Hematopoietic multipotent progenitor cell (in vitro differentiated cells): ENCODE results near the gene SLC25A44. TPM values are rescaled to one million over a fixed set of nuclear protein-coding genes. Genes with fewer than 3 reads are reported as not detected.
"Not testable (repeated sequence)": the region's sequence is repeated elsewhere in the genome, so short reads cannot be mapped to it uniquely, and the experiment has no call there.

Source experiments
- DNase-seq, 3 donors: peaks; one replicate each; pipeline ENCODE4 v3.0.0-alpha.2; 2011 to 2015; ENCODE audit warnings: low read depth in 2 of 3, low spot score in 2 of 3
- total RNA-seq: library from RNA; depleted of rRNA; stranded (reverse); fragments of >200 nt; gene quantifications from one replicate; pipeline ENCODE4 v1.2.3, GENCODE V29; 2012

SLC25A44 gene
- total RNA-seq, 1 donor, result 13.2 TPM

DNA sequence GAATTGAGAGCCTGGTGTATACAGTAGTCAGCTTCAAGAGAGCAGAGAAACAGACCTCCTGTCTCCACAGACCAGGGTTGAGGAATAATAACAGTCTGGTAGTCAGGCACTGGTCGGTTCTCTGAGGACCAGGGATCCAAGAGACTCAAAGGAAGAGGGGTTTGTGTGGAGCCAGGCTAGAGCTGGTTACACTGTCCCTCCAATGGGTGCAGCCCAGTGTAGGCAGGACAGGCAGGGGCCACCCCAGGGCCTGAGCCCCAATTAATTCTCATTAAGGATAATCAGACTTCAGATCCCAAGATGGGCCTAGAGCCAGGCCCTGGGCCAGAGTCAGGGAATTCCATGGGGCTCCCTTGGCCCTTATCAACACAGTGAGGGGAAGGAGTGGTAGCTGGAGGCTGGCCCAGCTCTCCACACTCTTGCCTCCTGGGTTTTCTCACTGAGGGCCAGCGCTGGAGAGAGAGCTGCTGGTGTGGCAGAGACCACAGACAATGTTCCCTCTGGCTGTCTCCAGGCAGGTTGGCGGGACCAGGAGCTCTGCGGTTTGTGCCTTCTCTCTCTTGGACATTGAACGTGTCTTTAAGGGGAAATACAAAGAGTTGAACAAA is 31.4 kb upstream of the SLC25A44 start:
- no peak for DNase-seq

DNA sequence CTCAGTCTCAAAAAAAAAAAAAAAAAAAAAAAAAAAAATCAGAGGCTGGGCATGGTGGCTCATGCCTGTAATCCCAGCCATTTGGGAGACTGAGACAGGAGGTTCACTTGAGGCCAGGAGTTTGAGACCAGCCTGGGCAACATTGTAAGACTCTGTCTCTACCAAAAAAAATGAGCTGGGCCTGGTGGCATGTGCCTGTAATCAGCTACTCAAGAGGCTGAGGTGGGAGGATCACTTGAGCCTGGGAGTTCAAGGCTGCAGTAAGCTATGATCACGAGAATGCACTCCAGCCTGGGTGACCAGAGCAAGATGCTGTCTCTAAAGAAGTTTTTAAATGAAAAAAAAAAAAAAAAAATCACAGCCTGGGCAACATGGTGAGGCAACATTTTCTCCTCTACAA is 30.2 kb upstream of the SLC25A44 start:
- DNase-seq, result no peak

DNA sequence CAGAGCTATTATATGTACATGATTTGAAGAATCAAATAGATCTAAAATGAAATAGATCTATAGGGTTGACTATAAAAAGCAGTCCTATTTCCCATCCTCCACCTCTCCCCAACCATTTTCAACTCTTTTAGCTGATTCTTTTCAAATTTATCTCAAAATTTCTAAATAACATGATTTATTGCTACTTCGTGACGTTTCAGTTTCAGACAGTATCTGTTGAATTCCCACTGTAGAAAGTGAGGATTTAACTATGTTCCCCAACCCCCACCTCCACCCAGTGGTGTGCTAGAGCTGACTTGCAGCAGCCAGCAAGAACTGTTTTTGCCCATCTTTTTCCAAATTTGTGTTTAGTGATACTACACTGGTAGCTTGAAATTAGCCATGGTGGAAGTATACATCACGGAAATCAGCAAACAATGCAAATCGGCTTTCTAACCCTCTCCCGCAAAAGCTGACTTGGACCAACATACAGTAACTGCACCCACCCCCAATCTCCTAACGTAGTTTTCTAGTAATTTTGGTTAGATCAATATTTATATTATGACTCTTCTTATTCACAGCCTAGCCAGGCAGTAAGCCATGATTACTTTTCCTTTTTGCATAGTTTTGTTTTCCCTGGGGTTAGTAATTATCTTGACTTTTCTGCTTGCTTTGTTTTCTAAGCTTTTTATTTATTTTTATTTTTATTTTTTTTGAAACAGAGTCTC is 29.6 kb upstream of the SLC25A44 start:
- DNase-seq, result no peak

DNA sequence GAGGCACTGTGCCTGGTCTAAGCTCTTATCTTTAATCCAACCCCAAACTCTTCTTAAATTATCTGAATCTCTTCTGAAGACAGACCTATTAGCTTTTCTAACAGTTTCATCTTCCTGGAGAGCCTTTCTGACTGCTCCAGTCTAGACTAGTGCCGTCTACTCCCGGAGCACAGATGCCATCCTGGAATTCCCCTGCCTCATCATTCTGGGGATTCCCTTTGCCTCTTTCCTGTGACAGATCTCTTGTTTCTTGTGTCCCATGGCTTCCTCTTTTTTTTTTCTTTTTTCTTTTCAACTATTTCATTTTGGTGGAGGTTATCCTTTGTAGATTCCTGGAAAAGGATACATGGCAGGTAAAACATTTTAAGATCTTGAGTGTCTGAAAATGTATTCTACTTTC is 28.8 kb upstream of the SLC25A44 start:
- no peak for DNase-seq

DNA sequence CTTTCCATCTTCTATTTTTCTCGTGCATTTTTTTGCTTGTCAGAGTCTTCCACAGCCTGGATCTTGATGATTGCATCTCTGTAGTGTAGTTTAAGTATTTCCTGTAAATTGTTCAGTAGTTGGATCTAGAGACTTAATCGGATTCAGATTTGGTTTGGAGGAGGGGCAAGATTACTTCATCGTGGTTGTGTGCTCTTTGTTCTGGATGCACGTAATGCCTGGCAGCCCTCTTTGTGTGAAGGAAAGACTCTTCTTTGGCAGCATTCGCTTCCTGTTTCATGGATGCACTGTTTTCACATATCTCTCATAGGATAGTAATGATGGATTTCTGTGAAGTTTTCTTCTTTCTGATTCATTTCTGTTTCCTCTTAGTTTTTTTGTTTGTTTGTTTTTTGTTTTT is 26.4 kb upstream of the SLC25A44 start:
- no peak for DNase-seq

DNA sequence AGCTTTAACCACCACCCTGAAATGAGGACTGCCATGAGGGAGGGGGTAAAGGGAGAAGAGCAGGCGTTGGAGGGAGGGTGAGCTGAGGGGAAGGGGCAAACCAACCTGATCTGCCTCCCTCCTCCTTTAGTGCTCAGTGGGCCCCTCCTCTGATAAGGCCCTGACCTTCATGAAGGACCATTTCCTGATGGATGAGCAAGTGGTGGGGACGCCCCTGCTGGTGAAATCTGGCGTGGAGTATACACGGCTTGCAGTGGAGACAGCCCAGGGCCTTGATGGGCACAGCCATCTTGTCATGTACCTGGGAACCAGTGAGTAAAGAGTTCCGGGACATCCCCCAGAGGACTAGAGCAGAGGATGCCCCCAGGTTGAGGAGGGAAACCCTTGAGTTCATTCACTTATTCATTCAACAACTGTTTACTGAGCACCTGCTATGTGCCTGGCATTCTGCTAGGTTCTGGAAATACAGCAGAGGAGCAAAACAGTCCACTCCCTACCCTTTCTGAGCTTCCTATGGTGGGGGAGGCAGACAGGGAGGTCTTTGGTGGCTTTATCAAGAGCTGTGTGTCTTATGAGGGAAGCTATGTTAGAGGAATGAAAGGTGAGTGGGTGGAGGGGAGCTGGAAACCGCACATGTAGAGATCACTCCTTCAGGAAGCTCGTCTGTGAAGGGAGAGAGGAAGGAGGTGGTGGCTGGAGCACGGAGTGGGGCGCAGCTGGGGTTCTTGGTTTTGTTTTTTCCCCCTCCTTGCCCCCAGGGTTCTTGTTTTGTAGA is 21.0 kb upstream of the SLC25A44 start:
- DNase-seq, result no peak

DNA sequence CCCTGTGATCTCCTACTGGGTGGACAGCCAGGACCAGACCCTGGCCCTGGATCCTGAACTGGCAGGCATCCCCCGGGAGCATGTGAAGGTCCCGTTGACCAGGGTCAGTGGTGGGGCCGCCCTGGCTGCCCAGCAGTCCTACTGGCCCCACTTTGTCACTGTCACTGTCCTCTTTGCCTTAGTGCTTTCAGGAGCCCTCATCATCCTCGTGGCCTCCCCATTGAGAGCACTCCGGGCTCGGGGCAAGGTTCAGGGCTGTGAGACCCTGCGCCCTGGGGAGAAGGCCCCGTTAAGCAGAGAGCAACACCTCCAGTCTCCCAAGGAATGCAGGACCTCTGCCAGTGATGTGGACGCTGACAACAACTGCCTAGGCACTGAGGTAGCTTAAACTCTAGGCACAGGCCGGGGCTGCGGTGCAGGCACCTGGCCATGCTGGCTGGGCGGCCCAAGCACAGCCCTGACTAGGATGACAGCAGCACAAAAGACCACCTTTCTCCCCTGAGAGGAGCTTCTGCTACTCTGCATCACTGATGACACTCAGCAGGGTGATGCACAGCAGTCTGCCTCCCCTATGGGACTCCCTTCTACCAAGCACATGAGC is 17.2 kb upstream of the SLC25A44 start:
- no peak for DNase-seq

DNA sequence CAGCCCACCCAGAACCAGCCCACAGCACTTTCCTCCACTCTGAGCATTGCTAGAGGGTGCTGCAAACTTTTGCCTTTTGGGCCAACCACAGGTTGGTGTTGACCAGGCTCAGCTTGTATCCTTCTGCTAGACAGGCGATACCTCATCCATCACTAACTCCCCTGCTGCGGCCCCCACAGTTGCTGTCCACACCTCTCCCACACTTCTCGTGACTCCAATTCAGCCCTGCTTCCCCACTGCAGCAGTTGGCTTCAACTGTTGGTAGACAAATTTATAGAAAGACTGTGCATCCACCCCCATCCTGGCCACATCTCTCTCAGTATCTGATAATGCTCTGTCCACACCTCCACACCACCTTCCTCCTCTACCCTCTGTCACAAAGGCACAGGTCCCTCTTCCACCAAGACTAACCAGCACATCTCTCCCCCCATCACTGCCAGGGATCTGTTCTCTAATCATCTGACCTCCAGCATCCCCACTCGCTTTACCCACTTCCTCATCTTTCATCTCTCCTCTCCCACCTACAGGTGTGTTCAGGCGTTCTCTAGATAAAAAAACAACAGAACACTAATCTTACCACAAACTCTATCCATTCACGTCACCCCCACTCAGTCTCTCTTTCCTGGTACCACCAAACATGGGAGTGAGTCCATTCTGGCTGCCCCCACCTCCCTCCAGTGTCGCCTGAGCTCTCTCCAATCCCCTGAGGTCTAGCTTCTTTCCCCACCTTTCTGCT is 15.8 kb upstream of the SLC25A44 start:
- DNase-seq, result no peak

DNA sequence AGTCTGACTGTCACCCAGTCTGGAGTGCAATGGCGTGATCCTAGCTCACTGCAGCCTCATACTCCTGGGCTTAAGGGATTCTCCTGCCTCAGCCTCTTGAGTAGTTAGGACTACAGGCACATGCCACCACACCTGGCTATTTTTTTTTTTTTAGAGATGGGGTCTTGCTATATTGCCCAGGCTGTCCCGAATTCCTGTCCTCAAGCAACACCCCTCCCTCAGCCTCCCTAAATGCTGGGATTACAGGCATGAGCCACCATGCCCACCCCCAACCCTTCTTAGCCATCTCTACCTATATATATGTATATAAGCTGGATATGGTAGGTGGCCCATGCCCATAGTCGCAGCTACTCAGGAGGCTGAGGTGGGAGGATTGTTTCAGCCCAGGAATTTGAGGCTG is 13.4 kb upstream of the SLC25A44 start:
- no peak for DNase-seq

DNA sequence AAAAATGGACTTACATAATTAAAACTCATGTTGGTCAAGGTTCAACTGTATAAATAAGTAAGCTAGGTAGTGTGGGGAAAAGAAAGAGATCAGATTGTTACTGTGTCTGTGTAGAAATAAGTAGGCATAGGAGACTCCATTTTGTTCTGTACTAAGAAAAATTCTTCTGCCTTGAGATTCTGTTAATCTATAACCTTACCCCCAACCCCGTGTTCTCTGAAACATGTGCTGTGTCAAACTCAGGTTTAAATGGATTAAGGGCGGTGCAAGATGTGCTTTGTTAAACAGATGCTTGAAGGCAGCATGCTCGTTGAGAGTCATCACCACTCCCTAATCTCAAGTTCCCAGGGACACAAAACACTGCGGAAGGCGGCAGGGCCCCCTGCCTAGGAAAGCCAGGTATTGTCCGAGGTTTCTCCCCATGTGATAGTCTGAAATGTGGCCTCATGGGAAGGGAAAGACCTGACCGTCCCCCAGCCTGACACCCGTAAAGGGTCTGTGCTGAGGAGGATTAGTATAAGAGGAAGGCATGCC is 12.4 kb upstream of the SLC25A44 start:
- not testable (repeated sequence) for DNase-seq

DNA sequence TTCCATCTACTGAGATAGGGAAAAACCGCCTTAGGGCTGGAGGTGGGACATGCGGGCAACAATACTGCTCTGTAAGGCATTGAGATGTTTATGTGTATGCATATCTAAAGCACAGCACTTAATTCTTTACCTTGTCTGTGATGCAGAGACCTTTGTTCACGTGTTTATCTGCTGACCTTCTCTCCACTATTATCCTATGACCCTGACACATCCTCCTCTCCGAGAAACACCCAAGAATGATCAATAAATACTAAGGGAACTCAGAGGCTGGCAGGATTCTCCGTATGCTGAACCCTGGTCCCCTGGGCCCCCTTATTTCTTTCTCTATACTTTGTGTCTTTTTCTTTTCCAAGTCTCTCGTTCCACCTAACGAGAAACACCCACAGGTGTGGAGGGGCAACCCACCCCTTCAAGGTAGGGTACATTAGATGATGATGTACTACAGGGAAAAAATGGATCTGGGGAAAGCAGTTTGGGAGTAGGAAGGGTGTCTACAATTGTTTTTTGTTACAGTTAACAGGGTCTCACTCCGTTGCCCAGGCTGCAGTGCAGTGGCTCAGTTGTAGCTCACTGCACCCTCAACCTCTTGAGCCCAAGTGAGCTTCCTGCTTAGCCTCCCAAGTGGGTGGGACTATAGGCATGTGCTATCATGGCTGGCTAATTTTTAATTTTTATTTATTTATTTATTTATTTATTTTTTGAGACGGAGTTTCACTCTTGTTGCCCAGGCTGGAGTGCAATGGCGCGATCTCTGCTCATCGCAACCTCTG is 11.7 kb upstream of the SLC25A44 start:
- DNase-seq, result not testable (repeated sequence)

DNA sequence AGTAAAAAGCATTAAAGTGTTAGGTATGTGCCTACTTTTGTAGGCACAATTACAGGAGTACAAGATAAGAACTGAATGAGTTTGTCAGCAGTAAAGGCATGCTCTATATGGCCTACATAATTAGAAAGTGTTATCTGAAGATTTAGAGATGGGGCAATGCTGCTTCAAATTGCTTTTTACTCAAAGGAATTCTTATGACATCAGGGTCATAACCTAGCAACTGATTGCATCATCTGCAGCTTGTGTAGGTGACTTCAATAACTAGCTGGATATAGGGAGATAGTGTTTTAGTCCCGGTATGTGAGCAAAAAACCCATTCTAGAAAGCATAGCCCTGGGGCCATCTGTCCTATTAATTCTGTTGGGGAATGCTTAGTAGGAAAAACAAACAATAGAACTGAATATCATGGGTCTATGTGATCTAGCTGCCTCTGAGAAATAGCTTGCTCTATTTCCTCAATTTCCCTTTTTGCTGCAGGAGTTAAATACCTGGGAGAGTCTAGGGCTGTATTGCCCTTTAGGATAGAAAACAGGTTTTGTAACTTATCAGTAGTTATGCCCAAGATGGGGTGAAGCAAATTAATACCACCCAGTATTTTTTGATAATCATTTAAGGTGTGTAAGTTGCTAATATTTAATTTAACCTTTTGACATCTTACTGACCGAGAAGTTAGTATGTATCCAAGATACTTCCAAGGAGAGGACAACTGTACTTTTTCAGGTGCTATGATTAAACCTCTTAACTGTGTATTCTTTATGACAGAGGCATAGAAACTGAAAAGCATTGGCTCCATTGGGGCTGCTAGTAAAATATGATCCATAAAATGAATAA is 7.3 kb upstream of the SLC25A44 start:
- not testable (repeated sequence) for DNase-seq

DNA sequence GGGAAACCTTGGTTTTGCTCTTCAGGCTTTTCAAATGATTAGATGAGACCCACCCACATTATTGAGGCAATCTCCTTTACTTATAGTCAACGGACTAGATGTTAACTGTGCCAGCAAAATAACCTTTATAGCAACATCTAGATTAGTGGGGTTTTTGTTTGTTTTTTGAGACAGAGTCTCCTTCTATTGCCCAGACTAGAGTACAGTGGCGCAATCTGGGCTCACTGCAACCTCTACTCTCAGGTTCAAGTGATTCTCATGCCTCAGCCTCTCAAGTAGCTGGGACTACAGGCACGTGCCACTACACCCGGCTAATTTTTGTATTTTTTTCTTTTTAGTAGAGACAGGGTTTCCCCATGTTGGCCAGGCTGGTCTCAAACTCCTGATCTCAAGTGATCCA is 3.6 kb upstream of the SLC25A44 start:
- not testable (repeated sequence) for DNase-seq

DNA sequence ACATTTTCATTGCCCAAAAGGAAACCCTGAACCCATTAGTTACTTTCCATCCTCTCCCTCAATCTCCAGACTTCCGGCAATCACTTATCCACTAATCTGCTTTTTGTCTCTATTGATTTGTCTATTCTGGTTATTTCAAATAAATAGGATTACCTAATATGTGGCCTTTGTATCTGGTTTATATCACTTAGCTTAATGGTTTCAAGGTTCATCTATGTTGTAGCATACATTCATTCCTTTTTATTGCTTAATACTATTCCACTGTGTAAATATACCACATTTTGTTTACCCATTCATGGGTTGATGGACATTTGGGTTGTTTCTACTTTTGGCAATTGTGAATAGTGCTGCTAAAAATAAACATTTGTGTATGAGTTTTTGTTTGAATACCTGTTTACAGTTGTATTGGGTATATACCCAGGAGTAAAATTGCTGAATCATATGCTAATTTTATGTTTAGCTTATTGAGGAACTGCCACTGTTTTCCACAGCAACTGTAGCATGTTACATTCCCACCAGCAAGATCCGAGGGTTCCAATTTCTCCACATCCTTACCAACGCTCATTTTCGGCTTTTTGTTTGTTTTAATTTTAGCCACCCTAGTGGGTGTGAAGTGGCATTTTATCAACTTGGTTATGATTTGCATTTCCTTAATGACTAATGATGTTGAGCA is 2.5 kb upstream of the SLC25A44 start:
- DNase-seq, result no peak

DNA sequence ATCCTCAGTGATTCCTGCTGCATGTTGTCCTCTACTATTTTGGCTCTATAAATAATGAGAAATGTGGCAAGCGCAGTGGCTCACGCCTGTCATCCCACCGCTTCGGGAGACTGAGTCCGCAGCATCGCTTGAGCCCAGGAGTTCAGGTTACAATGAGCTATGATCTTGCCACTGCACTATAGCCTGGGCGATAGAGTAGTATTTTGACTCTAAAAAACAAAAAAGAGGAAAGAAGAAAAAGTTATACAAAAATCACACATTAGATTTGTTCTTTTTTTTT is 756 bp upstream of the SLC25A44 start:
- no peak for DNase-seq

DNA sequence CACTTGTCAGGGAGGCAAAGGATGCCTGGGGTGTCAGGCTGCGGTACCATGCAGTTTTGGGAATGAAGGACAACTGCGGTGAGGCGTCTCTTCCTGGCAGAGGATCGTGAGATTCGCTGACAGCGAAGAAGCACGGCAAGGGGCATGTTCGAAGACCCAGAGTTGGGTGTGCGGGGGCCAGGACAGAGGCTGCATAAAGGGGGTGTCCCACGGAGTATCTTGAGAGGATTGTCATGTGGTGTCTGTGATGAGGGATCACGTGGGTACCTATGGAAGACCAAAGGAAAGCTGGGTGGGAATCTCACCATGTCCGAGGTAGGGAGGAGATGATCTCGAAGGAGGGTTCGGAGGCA is 372 bp downstream of the SLC25A44 start:
- no peak for DNase-seq

DNA sequence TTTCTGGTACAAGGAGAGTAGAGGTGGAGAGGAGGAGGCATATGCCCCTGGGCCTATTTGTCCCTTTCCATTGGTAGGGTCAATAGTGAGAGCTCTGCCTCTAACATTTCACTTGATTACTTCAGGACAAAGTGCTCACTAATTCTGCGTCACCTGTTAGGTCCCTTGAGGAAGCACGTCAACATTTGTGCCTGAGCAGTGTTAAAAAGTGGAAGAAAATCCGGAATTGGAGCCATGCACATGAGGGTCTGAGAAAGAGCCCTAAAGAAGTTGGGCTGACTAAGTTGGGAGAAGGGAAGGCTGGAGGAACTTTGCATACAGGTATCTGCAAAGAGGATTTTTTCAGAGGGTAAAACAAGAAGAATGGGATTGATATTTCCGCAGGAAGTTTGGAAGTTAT is 1.9 kb downstream of the SLC25A44 start:
- no peak for DNase-seq

DNA sequence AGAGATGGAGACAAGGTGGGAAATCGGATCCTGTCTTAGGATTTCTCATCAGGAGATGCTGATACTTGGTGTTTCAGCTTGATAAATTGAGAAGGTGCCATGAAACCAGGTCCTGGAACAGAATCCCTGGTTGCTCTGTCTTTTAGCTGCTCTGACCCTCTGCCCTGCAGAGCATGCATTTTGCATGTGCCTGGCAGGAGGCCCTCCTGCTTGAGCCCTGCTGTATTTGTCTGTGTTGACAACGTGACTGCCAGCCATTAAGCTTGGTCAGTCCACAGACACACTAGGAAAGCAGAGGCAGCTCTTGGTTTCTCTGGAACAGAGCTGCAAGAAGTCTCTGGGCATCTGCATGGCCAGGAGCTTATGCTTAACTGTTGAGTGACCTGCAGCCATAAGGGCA is 2.5 kb downstream of the SLC25A44 start:
- DNase-seq, result no peak
